LNCaP clone FGC (cell line): ENCODE results near the gene C5orf34.
"Not testable (repeated sequence)": the region's sequence is repeated elsewhere in the genome, so short reads cannot be mapped to it uniquely, and the experiment has no call there.

Experiments
- DNase-seq: peaks from one replicate; pipeline ENCODE4 v3.0.0-alpha.2; 2011; ENCODE audit warnings: low read depth
- H3K4me3 ChIP-seq: 2 replicates; pipeline ENCODE4 v1.5.1; 2011; ENCODE audit warnings: mild to moderate bottlenecking, low read depth, low read length, control low read depth
- CTCF ChIP-seq: IDR thresholded peaks from 2 replicates; pipeline ENCODE4 v1.5.1; 2012; ENCODE audit warnings: mild to moderate bottlenecking; ENCODE audit not compliant: control insufficient read depth, insufficient read depth; ENCODE audit errors: extremely low read depth

Gene C5orf34

GRCh38 chr5:43461066-43461465 lies 53.9 kb downstream of the C5orf34 start:
- no peak for DNase-seq
- H3K4me3 ChIP-seq, result no peak overlapping the region
- no peak for TF ChIP-seq CTCF

GRCh38 chr5:43456556-43456955 lies 58.4 kb downstream of the C5orf34 start:
- TF ChIP-seq CTCF, result no peak
- DNase-seq, result peak; percentile 66
- no peak overlapping the region for H3K4me3 ChIP-seq

GRCh38 chr5:43441575-43441974 lies 73.4 kb downstream of the C5orf34 start:
- not testable (repeated sequence) for DNase-seq, H3K4me3 ChIP-seq

- TF ChIP-seq CTCF, result no peak
- H3K4me3 ChIP-seq, result no peak overlapping the region
- DNase-seq, result no peak
These were observed 77.8 kb downstream of the C5orf34 start for GRCh38 chr5:43437062-43437660.
